Peyer's patch (tissue), 4 donors: ENCODE results near the gene LZIC.

Experiments
- POLR2A ChIP-seq, 2 donors: fragments of 450-650 bp; IDR thresholded peaks; one replicate each; pipeline ENCODE4 v1.5.1; 2017; ENCODE audit warnings: antibody characterized with exemption in 2 of 2, mild to moderate bottlenecking in 2 of 2, moderate library complexity in 2 of 2
- TF ChIP-seq, protein P1 (sequence below), 6 experiments: fragments of 450-650 bp in 4 of 6; fragments of 200-600 bp in 2 of 6; sonication (generic) in 1 of 6; IDR thresholded peaks; one replicate each; pipeline ENCODE4 v1.5.1; 2017 to 2019; ENCODE audit warnings: antibody characterized with exemption in 6 of 6, mild to moderate bottlenecking in 3 of 6, moderate library complexity in 1 of 6

DNA sequence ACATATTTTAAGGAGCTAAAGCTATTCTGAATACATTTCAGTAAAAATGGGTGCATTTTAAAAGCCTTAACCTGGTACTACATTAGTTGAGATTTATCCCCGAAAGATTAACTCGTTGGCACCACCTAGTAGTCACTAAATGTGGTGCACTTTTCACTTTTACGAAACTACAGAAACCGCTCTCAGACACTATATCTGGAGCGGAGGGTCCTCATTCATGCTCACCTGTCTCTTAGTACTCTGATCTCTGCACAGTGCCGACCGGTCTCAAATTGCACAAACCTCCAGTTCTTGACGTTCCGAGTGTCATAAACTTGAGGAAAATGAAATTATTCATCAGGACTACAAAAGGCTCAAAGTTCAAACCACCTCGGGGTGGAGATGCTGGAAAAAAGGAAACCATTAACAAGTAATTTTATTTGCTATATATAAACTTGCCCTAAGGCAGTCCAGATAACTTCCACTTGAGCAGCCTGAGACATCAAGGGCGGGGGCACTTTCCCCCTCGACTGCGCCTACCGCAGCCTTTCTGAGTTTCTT, 722 bp downstream of the LZIC start:
- TF ChIP-seq, protein P1, sequence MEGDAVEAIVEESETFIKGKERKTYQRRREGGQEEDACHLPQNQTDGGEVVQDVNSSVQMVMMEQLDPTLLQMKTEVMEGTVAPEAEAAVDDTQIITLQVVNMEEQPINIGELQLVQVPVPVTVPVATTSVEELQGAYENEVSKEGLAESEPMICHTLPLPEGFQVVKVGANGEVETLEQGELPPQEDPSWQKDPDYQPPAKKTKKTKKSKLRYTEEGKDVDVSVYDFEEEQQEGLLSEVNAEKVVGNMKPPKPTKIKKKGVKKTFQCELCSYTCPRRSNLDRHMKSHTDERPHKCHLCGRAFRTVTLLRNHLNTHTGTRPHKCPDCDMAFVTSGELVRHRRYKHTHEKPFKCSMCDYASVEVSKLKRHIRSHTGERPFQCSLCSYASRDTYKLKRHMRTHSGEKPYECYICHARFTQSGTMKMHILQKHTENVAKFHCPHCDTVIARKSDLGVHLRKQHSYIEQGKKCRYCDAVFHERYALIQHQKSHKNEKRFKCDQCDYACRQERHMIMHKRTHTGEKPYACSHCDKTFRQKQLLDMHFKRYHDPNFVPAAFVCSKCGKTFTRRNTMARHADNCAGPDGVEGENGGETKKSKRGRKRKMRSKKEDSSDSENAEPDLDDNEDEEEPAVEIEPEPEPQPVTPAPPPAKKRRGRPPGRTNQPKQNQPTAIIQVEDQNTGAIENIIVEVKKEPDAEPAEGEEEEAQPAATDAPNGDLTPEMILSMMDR (IDR thresholded peaks at IDR 0.05) = peak; percentile 8 to 68 (median 50)
- peak; percentile 10 to 21 for TF ChIP-seq POLR2A (IDR thresholded peaks at IDR 0.05)
